ENCODE measurements around the gene ARHGAP24. TPM values are rescaled to one million over a fixed set of nuclear protein-coding genes. Genes with fewer than 3 reads are reported as not detected.

The ARHGAP24 gene
- total and polyA plus RNA-seq, 8 donors: 10.5 to 34.7 (median 17.1) TPM

GRCh38 chr4:85681921-85682320 lies 207.0 kb downstream of the ARHGAP24 start:
- Histone ChIP-seq H3K4me3 (no peak overlapping the region), H3K36me3 (no peaks in the 10 kb centered on the region), H3K9me3 (no peaks in the 10 kb centered on the region), H3K27ac (peak overlapping the region in 1 of 4 donors; percentile 6), H3K4me1 (no peaks in the 10 kb centered on the region), H3K27me3 (no peaks in the 10 kb centered on the region)
- DNase-seq (no peak), ATAC-seq (no peak), FAIRE-seq (no peak)
- no peak for TF ChIP-seq CTCF (IDR thresholded peaks at IDR 0.05)
- intact Hi-C loops (cut with DNase I): no loop called here
- 97 to 98% methylated on average over 3 of the region's 3 CpGs for WGBS, 2 donors

DNA sequence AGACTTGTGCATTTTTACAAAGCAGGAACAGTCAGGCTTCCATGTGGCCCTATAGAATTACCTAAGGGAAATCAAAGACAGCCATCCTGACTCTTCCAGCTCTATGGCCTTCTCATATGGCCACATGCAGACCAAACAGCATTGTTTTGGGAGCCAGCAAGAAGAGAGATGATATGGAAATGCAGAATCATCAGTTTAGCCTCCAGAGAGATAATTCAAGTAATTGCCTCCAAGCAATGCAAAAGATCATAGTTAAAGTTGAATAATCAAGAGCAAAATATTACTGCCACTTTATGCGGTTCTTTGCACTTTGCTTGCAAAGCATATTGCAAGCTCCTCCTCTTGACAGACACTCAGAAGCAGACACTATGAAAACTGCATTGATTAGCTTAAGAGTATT lies 207.4 kb downstream of the ARHGAP24 start:
- Histone ChIP-seq H3K4me1 (no peaks in the 10 kb centered on the region), H3K4me3 (no peak overlapping the region), H3K27me3 (no peaks in the 10 kb centered on the region), H3K36me3 (no peaks in the 10 kb centered on the region), H3K27ac (no peak overlapping the region), H3K9me3 (no peaks in the 10 kb centered on the region)
- intact Hi-C loops (cut with DNase I): no loop called here
- TF ChIP-seq CTCF (IDR thresholded peaks at IDR 0.05): no peak
- no peak for DNase-seq
- FAIRE-seq: no peak
- no peak for ATAC-seq
- WGBS, 2 donors: 91 to 96% methylated on average over 1 of the region's 1 CpG

DNA sequence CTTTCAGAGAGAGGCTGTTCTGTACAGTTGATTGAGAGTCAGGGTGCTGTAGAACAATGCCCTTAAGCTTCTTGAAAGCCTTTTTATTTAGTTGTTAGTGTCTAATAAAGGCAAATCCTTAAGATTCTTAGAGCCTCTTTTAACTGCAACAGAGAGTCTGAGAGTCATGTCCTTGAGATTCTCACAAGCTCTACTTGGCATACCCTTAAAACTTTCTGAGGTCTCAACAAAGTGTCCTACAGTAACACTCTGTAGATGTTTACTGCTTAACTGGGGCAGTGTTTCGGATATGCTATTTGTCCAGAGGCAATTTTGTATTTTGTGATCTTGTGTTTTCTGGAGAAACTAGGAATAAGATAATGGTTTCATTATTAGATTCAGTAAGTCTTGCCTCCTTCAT lies 209.7 kb downstream of the ARHGAP24 start:
- H3K4me3 ChIP-seq: no peak overlapping the region
- ATAC-seq (no peak), FAIRE-seq (no peak), DNase-seq (no peak)
- H3K4me1 ChIP-seq: no peaks in the 10 kb centered on the region
- intact Hi-C loops (cut with DNase I): no loop called here
- H3K27ac ChIP-seq: no peak overlapping the region
- H3K27me3 ChIP-seq: no peaks in the 10 kb centered on the region
- H3K9me3 ChIP-seq: no peaks in the 10 kb centered on the region
- 89 to 94% methylated on average over 1 of the region's 1 CpG for WGBS, 2 donors
- H3K36me3 ChIP-seq: no peaks in the 10 kb centered on the region
- no peak for TF ChIP-seq CTCF (IDR thresholded peaks at IDR 0.05)

- FAIRE-seq (no peak), ATAC-seq (no peak), DNase-seq (no peak)
- H3K4me1 ChIP-seq: no peaks in the 10 kb centered on the region
- no peaks in the 10 kb centered on the region for H3K9me3 ChIP-seq
- H3K27ac ChIP-seq: no peak overlapping the region
- intact Hi-C loops (cut with DNase I): no loop called here
- H3K4me3 ChIP-seq: no peak overlapping the region
- WGBS, 2 donors: 92 to 93% methylated on average over 4 of the region's 4 CpGs
- H3K36me3 ChIP-seq: no peaks in the 10 kb centered on the region
- TF ChIP-seq CTCF (IDR thresholded peaks at IDR 0.05): no peak
- no peaks in the 10 kb centered on the region for H3K27me3 ChIP-seq
These were observed 211.4 kb downstream of the ARHGAP24 start for GRCh38 chr4:85686398-85686797.

GRCh38 chr4:85688055-85688740 lies 213.2 kb downstream of the ARHGAP24 start:
- TF ChIP-seq CTCF (IDR thresholded peaks at IDR 0.05): no peak
- intact Hi-C loops (cut with DNase I): no loop called here
- no peak for DNase-seq
- no peak for ATAC-seq
- no peaks in the 10 kb centered on the region for H3K4me1 ChIP-seq
- no peaks in the 10 kb centered on the region for H3K27me3 ChIP-seq
- H3K4me3 ChIP-seq: no peak overlapping the region
- no peaks in the 10 kb centered on the region for H3K9me3 ChIP-seq
- H3K36me3 ChIP-seq: no peaks in the 10 kb centered on the region
- H3K27ac ChIP-seq: no peak overlapping the region
- WGBS, 2 donors: 90 to 95% methylated on average over 6 of the region's 6 CpGs
- FAIRE-seq: no peak
